Stimulated activated CD4-positive, alpha-beta T cell treated with anti-CD3 and anti-CD28 coated beads, Interleukin-4, amount 100 ng/mL, for 24 hours (primary cell): ENCODE results near the gene FBXL17.
"Not testable (repeated sequence)": the region's sequence is repeated elsewhere in the genome, so short reads cannot be mapped to it uniquely, and the experiment has no call there.

Source experiments
- DNase-seq: peaks from one replicate; pipeline ENCODE4 v3.0.0-alpha.2; 2020

FBXL17 gene

DNA sequence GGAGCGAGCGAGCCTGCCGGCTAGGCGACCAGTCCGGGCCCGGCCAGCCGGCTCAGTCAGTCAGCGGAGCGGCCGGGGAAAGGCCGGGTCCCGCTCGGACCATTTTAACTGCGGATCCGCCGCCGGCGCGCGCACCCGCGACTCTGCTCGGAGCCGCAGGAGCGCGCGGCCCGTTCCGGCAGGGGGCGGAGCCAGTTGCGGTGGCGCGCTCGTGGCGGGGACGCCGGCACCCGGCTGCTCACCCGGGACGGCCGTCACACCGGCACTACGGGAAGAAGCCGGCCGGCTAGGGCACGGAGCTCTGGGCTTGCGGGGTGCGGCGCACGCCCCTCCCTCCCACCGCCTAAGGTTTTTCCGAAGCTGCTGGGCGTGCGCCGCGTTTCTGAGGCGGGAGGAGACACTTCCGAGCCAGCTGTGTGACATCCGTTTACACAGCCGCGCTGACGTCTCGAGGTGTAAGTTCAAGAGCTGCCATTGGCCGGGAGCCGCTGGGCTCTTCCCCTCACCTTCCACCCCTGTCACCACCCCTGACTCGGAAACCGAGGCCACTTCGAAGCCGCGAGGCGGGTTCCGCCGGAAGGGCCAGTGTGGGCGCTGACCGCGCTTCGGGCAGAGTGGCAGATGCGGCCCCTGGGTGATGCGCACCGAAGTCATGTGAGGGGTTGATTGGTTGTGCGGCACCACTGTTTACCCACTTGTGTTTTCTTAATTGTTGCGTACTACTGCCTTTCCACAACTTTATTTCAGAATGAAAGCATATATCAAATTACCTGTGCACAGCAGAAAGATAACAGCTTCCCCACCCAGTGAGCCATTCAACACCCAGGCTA, at the start of gene FBXL17:
Gene FBXL17 (minus strand): TSS at position 145 of the 830 bp plus-strand sequence.
- peak; percentile 91 for DNase-seq

DNA sequence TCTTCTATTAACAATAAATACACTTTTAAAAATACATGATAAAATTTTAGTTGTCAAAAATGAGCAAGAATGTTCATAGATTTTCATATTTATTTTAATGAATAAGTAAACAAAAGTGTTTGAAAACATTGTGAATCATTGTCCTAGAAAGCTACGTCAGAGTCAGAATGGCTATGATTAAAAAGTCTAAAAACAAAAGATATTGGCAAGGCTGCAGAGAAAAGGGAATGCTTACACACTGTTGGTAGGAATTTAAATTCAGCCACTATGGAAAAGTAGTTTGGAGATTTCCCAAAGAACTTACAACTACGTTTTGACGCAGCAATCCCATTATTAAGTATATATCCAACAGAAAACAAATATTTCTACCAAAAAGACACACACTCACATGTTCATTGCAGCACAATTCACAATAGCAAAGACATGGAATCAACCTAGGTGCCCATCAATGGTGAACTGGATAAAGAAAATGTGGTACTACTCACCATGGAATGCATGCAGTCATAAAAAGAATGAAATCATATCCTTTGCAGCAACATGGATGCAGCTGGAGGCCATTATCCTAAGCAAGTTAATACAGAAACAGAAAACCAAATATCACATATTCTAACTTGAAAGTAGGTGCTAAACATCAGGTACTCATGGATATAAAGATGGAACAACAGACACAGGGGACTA, 49.2 kb upstream of the FBXL17 start:
- DNase-seq = no peak

DNA sequence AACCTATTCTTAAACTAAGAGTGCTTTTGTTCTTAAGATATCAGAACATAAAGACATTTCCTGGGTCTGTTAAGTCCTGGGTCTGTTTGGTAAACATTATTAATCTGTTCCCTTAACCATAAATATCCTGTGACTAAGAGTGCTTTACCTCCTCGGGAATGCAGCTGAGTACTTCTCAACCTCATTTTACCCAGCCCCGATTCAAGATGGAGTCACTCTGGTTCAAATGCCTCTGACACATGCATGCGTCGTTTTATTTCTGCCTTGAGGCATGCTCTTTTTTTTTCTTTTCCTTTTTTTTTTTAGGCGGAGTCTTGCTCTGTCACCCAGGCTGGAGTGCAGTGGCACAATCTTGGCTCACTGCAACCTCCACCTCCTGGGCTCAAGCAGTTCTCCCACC, 39.8 kb upstream of the FBXL17 start:
- no peak for DNase-seq

DNA sequence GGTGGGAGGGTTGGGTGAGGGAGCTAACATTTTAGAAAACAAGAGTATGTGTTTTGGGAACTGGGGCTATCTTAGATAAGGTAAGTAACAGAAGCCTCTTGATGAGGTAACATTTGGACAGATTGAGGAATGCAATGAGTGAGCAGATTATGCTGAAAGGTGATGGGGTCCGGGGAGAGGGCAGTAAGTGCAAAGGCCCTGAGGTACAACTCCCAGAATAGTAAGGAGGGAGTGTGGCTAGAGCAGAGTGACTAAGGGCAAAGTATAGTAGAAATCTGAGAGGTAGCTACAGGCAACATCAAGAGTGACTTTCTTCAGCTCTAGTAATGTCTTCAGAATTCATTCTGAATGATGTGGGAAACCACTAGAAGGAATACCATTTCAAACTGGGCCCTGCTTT, 38.9 kb upstream of the FBXL17 start:
- no peak for DNase-seq

DNA sequence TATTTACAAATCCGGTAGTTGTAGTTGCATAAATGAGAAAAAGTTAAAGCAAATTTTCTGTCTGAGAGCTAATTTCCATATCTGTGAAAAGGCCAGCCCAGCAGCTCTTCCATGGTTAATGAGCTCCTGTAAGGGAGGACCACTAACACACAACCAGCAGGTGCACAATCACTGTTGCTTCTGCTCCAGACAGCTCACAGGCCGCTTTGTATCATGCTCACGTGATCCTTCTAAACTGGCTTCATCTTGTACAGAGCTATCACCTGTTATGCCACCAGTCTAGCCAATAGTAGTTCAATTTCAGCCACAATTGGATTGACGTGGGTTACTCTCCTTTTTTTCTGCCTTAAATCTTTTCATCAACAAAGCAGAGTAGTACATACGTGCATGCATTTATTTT, 38.3 kb upstream of the FBXL17 start:
- no peak for DNase-seq

DNA sequence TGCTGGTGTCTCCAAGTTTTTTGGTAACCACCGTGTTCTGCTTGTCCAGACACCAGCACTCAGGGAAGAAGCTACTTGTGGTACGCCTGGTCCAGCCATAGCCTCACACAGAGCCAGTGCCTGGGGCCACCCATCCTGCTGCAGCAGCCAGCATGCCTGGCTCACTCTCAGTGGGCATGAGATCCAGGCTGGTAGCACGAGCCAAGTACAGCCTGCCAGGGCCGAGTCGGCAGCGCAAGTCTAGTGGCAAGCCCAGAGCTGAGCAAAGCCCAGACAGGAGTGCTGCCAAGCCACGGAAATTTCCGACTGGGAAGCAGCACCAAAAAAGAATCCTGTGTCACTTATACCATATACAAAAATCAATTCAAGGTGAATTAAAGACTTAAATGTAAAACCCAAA, 36.3 kb upstream of the FBXL17 start:
- DNase-seq = no peak

DNA sequence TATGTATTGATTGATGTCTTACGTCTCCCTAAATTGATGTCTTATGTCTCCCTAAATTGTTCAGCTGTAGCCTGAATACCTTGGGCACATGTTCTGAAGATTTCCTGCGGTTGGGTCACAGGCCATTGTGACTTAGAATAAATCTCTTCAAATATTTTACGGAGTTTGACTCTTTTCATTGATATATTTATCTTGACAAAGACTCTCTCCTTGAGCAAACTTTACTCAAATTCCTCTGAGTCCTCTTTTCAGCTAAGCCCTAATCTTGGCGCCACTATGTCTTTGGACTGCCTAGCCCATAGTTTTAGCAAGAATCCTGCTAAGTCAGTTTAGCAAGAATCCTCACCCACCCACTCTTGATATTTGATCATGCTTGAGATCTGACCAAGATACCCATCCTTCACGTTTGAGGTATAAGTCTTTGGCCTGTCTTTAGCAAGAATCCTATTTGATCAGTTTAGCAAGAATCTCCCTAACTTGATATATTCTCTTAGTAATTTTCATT, 35.3 kb upstream of the FBXL17 start:
- DNase-seq = no peak

DNA sequence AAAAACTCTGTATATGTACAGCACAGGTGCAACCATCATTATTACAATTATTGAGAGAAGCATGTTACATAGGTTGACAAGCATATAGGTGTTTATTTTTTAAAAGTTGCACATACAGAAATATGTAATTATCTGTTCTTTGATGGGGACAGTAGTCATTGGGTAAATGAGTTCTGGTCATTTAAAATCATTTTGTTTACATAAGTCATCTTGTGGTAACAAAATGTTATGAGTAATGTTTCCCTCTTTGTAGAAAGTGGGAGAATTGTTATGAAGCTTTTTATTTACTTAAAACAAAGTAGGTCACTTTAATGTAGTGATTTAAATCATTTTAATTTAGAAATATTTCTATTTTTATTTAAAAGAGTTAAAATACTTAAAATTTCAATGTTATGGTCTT, 33.8 kb upstream of the FBXL17 start:
- DNase-seq = no peak

DNA sequence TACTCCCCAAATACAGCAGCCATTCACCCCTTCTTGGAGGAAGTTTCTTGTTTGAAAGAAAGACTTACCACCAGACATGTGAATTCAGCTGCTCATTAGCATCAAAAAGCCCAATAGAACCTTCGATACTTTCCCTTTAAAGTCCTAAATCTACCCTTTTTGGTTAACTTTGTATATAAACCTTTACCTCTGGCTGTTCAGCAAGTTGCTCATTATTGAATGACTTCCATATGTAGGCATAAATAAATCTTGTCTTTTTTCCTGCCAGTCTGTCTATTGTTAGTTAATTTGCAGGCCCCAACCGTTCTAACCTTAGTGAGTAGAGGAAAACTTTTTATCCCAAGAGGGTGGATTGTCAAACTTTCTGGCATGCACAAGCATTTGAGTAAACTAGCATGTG, 27.9 kb upstream of the FBXL17 start:
- no peak for DNase-seq

DNA sequence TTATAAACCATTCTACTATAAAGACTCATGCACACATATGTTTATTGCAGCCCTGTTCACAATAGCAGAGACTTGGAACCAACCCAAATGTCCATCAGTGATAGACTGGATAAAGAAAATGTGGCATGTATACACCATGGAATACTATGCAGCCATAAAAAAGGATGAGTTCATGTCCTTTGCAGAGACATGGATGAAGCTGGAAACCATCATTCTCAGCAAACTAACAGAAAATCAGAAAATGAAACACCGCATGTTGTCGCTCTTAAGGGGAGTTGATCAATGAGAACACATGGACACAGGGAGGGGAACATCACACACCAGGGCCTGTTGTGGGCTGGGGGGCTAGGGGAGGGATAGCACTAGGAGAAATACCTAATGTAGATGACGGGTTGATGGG, 23.3 kb upstream of the FBXL17 start:
- DNase-seq = not testable (repeated sequence)

DNA sequence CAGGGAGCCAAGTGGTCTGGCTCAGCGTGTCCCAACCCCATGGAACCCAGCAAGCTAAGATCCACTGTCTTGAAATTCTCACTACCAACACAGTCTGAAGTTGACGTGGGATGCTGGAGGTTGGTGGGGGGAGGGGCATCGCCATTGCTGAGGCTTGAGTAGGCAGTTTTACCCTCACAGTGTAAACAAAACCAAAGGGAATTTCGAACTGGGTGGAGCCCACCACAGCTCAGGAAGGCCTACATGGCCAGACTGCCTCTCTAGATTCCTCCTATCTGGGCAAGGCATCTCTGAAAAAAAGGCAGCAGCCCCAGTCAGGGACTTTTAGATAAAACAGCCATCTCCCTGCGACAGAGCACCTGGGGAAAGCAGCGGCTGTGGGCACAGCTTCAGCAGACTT, 17.1 kb upstream of the FBXL17 start:
- DNase-seq = no peak

DNA sequence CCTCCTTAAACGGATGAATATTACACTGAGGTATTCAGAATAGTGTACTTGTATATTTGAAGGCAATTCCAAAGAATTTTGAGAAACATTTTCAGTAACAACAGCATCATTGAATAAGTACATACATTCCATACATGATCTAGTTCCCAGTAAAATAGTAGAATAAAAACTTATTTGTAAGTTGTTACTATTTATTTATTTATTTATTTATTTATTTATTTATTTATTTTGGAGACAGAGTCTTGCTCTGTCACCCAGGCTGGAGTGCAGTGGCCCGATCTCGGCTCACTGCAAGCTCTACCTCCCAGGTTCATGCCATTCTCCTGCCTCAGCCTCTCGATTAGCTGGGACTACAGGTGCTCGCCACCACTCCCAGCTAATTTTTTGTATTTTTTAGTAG, 14.9 kb upstream of the FBXL17 start:
- DNase-seq = not testable (repeated sequence)

DNA sequence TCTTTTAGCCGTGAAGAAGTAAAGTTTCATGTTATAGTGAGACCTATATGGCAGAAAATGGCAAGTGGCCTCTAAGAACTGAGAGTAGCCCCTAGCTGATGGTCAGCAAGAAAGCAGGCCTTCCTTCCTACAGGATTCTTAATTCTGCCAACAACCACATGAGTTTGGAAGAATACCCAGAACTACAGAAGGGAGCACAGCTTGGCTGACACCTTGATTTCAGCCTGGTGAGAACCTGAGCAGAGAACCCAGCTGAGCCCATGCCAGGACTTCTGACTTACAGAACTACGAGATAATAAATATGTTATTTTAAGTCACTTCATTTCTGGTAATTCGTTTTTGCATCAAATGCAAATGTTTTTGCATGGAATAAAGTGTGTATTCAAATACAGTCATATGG, 5.9 kb upstream of the FBXL17 start:
- no peak for DNase-seq

DNA sequence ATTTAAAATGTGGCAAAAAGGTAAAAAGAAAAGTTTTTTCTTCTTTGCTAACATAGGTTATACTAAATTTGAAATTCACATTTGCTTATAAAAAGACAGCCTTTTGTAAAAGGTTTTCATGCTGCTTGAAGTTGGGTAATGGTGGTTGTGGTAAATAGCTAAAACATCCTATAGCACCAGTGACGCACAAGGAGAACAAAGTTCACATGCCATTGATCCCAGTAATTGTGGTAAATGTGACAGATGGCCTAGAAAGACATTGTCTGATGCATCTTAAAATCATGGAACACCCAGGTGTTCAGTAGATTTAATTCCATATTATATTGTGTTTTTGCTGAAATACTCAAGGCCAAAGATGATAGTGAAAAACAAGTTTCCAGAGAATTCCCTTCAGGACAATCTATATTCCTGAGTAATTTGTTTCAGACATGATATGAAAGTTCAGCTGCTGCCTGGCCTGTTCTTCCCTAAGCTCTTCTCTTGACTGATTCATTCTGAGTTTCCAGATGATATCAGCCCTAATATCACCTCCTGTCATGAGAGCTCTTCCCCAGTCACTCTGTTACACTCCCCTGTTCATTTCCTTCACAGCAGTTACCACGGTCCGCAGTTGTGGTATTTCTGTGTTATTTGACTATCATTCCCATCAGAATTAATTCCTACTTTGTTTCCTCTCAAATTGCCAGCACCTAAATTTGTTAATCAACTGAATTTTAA, 4.6 kb upstream of the FBXL17 start:
- DNase-seq = no peak

DNA sequence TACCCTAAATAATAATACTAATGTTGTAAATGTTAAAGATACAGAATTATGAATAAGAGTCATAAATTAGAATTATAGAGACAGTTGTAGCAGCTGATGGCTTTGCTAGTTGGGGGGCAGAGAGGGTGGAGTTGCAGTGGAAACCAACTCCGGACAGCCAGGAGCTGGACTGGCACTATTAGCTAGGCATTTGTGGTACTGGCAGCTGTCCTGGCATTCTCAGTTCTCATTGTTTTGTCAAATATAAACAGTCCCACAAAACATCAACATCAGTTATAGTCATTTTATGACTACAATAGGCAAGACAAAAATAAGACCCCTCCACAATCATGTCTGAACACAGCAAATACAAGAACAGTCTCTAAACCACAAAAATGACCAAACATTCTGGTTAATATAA, 2.8 kb upstream of the FBXL17 start:
- DNase-seq = no peak

DNA sequence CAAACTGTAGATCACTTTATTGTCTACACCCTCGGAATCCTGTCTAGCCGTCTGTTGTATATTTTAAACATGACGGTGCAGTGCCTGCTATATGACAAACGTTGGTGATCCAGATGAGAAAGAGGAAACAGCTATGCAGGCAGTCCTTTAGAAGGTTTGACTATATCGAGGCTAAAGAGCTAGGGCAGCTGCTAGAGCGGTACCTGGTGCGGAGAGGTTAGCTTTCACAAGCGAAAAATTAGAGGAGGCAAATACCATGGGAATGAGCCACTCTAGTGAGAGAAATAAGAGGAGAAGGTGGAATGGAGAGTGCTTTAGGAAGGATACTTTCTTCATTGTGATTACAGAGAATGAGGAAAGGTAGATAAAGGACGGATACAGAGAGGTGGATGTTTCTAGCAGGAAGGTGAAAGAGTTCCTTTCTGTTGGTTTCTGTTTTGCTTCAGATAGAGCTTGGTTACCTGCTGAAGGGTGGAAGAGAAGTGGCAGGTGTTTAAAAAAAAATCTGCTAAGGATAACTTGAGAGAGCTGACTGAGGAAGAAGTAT, 959 bp upstream of the FBXL17 start:
- no peak for DNase-seq

DNA sequence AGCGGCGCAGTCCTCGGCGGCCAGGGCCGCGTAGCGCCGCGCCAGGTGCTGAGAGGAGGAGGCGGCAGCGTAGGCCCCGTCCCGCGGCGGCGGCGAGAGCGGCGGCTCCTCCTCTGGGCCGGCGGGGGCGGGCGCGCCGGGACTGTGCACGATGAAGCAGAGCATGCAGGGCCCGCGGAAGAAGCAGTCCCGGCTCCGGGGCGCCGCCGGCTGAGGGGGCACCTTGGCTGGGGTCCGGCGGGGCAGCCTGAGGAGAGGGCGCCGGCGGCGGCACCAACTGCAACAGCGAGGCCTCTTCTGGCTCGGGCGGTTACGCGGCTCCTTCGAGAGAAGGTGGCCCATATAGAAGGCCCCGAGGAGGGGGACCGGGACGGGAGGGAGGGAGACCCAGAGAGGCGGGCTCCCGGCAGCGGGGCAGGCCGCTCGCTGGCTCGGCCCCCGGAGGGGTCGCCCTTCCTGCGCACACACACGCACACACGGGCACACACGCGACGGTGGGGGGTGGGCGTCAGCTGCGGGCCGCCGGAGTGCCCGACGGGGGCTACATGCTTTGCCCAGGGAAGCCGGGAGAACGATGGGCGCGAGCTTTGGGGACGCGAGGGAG, 446 bp downstream of the FBXL17 start:
- DNase-seq = peak; percentile 78

DNA sequence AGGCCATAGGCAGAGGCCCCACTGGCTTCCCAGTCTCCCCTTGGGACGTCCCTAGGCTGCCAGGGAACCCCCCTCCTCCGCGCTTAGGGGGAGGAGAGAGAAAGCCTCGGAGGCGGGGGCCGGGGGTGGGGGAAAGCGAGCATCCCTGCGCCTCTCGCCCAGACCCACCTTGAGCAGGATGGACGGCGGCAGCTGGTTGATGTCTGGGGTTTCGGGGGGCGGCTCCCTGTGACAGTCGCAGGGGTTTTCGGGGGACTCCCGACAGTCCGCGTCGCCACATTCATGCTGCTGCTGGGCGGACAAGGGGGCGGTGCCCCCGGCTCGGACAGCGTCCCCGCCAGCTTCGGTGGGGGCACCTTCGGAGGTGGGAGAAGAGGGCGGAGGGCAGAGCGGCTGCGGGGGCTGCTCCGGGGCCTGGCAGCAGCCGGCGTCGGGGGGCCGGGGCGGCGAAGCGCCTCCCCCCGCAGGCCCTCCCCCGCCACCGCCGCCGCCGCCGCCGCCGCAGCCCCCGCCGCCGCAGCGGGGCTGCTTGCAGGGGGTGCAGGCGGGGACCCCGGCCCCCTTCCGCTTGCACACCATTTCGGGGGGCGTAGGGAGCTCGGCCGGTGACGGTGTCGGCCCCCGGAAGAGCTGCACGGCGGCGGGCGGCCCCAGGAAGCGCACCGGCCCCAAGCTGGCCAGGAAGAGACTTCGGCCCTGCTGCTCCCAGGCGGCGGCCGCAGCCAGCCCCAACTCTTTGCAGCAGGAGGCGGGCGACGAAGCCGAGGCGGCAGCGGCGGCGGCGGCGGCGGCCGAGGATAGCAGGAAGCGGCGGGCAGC, 1.2 kb downstream of the FBXL17 start:
- peak; percentile 50 for DNase-seq

DNA sequence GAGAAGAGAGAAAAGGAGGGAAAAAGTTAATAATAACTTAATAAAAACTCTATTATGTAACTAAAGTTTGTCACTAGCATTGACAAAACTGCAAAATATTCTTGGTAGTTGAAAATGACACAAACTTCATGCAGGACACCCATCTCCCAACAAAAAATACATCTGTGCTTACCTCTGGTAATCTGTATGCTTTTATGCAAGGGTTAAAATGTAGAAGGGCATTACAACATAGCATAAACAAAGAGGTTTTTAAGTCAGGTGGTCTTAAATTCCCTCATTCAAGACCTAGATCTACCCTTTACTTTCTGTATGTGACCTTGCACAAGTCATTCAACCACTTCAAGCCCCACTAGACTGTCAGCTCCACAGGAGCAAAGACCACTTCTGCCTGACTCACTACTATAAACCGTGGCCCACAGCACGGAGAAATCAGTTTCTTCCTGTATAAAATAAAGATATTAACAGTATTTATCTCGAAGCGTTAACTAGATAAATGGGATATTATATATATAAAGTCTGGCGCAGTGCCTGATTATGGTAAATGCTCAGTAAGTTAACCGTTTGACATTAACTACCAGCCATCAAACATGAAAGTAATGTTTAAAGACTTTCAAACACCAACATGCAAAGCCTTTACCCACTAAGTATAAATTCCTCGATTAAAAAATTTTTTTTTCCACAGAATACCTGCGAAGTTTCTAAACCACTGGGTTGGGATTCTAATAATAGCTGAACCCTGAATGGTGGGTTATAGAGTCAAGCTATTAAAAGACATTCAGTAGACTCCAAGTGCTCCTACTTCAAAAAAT, 2.0 kb downstream of the FBXL17 start:
- DNase-seq = no peak

DNA sequence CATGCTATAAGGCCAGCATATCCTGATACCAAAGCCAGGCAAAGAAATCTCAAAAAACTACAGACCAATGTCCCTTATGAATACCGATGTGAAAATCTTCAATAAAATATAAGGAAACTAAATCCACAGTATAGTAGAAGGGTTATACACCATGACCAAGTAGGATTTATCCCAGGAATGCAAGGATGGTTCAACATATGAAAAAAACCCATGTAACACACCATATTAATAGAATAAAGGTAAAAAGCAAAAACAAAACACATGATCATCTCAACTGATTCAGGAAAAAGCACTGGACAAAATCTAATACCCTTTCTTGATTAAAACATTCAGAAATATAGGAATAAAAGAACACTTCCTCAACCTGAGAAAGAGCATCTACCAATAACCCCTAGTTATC, 6.1 kb downstream of the FBXL17 start:
- no peak for DNase-seq

DNA sequence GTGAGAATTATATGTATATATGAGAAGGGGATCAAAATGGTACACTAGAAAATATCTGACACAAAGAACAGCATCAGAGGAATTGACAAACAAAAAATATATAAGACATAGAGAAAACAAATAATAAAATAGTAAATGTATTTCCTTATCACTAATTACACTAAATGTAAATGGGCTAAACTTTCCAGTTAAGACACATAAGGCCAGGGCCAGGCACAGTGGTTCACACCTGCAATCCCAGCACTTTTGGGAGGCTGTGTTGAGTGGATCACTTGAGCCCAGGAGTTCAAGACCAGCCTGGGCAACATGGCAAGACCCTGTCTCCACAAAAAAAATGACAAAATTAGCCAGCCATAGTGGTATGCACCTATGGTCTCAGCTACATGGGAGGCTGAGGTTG, 8.5 kb downstream of the FBXL17 start:
- no peak for DNase-seq
